GM12878 (cell line): Measurements from ENCODE around the gene PRPF6.

Experiments used
- BCL11A ChIP-seq: IDR thresholded peaks from 2 replicates; pipeline ENCODE4 v1.6.1; 2011; ENCODE audit warnings: low read depth, low read length
- BRCA1 ChIP-seq: IDR thresholded peaks from 2 replicates; pipeline ENCODE4 v1.6.1; 2011; ENCODE audit warnings: low read depth, low read length, improper control_type of control experiment
- CREB1 ChIP-seq: IDR thresholded peaks from 2 replicates; pipeline ENCODE4 v1.6.1; 2012; ENCODE audit warnings: low read depth, mild to moderate bottlenecking, inconsistent platforms
- CREM ChIP-seq: IDR thresholded peaks from 2 replicates; pipeline ENCODE4 v1.6.1; 2014; ENCODE audit warnings: antibody characterized with exemption, low read depth
- PRDM15 ChIP-seq: fragments of 450-650 bp; formaldehyde crosslinking; IDR thresholded peaks from 2 replicates; pipeline ENCODE4 v1.4.0; 2020; ENCODE audit warnings: mild to moderate bottlenecking, moderate library complexity

GRCh38 chr20:64049060-64049877 lies 68.3 kb downstream of the PRPF6 start, which contains the start of gene SOX18:
- TF ChIP-seq CREB1 (no peak), BRCA1 (no peak), CREM (no peak), PRDM15 (CRISPR knock-in tag) (no peak), BCL11A (no peak)
